ENCODE measurements around the gene AMMECR1.

Gene AMMECR1

GRCh38 chrX:110210417-110211139 is 107.3 kb downstream of the AMMECR1 start:
- no peak for DNase-seq (ENCODE audit: low read depth)

GRCh38 chrX:110208092-110208491 is 109.8 kb downstream of the AMMECR1 start:
- no peak for DNase-seq (ENCODE audit: low read depth)

GRCh38 chrX:110204986-110205385 is 112.9 kb downstream of the AMMECR1 start:
- no peak for DNase-seq (ENCODE audit: low read depth)

GRCh38 chrX:110201799-110202198 is 116.1 kb downstream of the AMMECR1 start:
- DNase-seq (ENCODE audit: low read depth), result no peak

- no peak for DNase-seq (ENCODE audit: low read depth)
These were observed 122.9 kb downstream of the AMMECR1 start for GRCh38 chrX:110194977-110195376.

- no peak for DNase-seq (ENCODE audit: low read depth)
These were observed 125.4 kb downstream of the AMMECR1 start for GRCh38 chrX:110192516-110192915.

- no peak for DNase-seq (ENCODE audit: low read depth)
These were observed 129.0 kb downstream of the AMMECR1 start for GRCh38 chrX:110188701-110189558.

- no peak for DNase-seq (ENCODE audit: low read depth)
These were observed 134.6 kb downstream of the AMMECR1 start for GRCh38 chrX:110183314-110183713.

GRCh38 chrX:110182865-110183264 is 135.0 kb downstream of the AMMECR1 start:
- no peak for DNase-seq (ENCODE audit: low read depth)

GRCh38 chrX:110182362-110182761 is 135.5 kb downstream of the AMMECR1 start:
- DNase-seq (ENCODE audit: low read depth), result no peak

- DNase-seq (ENCODE audit: low read depth), result no peak
These were observed 136.3 kb downstream of the AMMECR1 start for GRCh38 chrX:110181459-110182137.

- no peak for DNase-seq (ENCODE audit: low read depth)
These were observed 137.0 kb downstream of the AMMECR1 start for GRCh38 chrX:110180928-110181310.

GRCh38 chrX:110180176-110180927 is 137.5 kb downstream of the AMMECR1 start:
- no peak for DNase-seq (ENCODE audit: low read depth)

GRCh38 chrX:110178179-110178865 is 139.6 kb downstream of the AMMECR1 start:
- no peak for DNase-seq (ENCODE audit: low read depth)

GRCh38 chrX:110175696-110176095 is 142.2 kb downstream of the AMMECR1 start:
- no peak for DNase-seq (ENCODE audit: low read depth)

- DNase-seq (ENCODE audit: low read depth), result no peak
These were observed 142.7 kb downstream of the AMMECR1 start for GRCh38 chrX:110175146-110175545.

GRCh38 chrX:110173192-110174175 is 144.4 kb downstream of the AMMECR1 start:
- no peak for DNase-seq (ENCODE audit: low read depth)

GRCh38 chrX:110172215-110172614 is 145.7 kb downstream of the AMMECR1 start:
- no peak for DNase-seq (ENCODE audit: low read depth)

GRCh38 chrX:110171442-110171841 is 146.4 kb downstream of the AMMECR1 start:
- DNase-seq (ENCODE audit: low read depth), result no peak

GRCh38 chrX:110170029-110170428 is 147.9 kb downstream of the AMMECR1 start:
- no peak for DNase-seq (ENCODE audit: low read depth)

Data from activated T-helper 1 cell treated with Interleukin-2 at 50 U/mL for 16 hours (primary cell).